GM21717 (cell line): ENCODE results near the gene LILRA6.
"Not testable (repeated sequence)": the region's sequence is repeated elsewhere in the genome, so short reads cannot be mapped to it uniquely, and the experiment has no call there.

Experiments
- ATAC-seq: cut with Tn5 transposase; IDR thresholded peaks from one replicate; pipeline ENCODE4 v1.9.1; 2021; ENCODE audit warnings: mild to moderate bottlenecking, moderate library complexity; ENCODE audit not compliant: unreplicated experiment

LILRA6 gene

GRCh38 chr19:54266133-54266532 is 23.5 kb upstream of the LILRA6 start:
- no peak for ATAC-seq

- no peak for ATAC-seq
These were observed 19.9 kb upstream of the LILRA6 start for GRCh38 chr19:54262470-54262869.

GRCh38 chr19:54262066-54262465 is 19.5 kb upstream of the LILRA6 start:
- no peak for ATAC-seq

- no peak for ATAC-seq
These were observed 14.5 kb upstream of the LILRA6 start, which contains the start of gene LILRB5 for GRCh38 chr19:54257116-54257480. Gene LILRB5 (minus strand): TSS chr19:54257273. CDS start chr19:54257193, 80 bp downstream.

- ATAC-seq, result no peak
These were observed 13.9 kb upstream of the LILRA6 start for GRCh38 chr19:54256250-54257115.

GRCh38 chr19:54255105-54255775 is 12.7 kb upstream of the LILRA6 start:
- ATAC-seq, result no peak

- ATAC-seq, result no peak
These were observed 11.8 kb upstream of the LILRA6 start for GRCh38 chr19:54254195-54254906.

- no peak for ATAC-seq
These were observed 11.0 kb upstream of the LILRA6 start for GRCh38 chr19:54253331-54254194.

GRCh38 chr19:54252845-54253244 is 10.3 kb upstream of the LILRA6 start:
- ATAC-seq, result no peak

GRCh38 chr19:54252243-54252642 is 9.7 kb upstream of the LILRA6 start:
- no peak for ATAC-seq

GRCh38 chr19:54248016-54248601 is 5.5 kb upstream of the LILRA6 start:
- ATAC-seq, result no peak

GRCh38 chr19:54247106-54247930 is 4.7 kb upstream of the LILRA6 start:
- ATAC-seq, result no peak

GRCh38 chr19:54245936-54246335 is 3.3 kb upstream of the LILRA6 start:
- ATAC-seq, result no peak

GRCh38 chr19:54243809-54244208 is 1.2 kb upstream of the LILRA6 start:
- ATAC-seq, result not testable (repeated sequence)

GRCh38 chr19:54242234-54242633 is 356 bp downstream of the LILRA6 start:
- ATAC-seq, result not testable (repeated sequence)

- ATAC-seq, result not testable (repeated sequence)
These were observed 1.9 kb downstream of the LILRA6 start for GRCh38 chr19:54240372-54241336.

- not testable (repeated sequence) for ATAC-seq
These were observed 2.9 kb downstream of the LILRA6 start for GRCh38 chr19:54239491-54240371.
